HG03066 (cell line): ENCODE data around the gene EPDR1.

Experiments
- ATAC-seq: cut with Tn5 transposase; IDR thresholded peaks from one replicate; pipeline ENCODE4 v1.9.1; 2021; ENCODE audit warnings: low read depth; ENCODE audit not compliant: unreplicated experiment

The EPDR1 gene

DNA sequence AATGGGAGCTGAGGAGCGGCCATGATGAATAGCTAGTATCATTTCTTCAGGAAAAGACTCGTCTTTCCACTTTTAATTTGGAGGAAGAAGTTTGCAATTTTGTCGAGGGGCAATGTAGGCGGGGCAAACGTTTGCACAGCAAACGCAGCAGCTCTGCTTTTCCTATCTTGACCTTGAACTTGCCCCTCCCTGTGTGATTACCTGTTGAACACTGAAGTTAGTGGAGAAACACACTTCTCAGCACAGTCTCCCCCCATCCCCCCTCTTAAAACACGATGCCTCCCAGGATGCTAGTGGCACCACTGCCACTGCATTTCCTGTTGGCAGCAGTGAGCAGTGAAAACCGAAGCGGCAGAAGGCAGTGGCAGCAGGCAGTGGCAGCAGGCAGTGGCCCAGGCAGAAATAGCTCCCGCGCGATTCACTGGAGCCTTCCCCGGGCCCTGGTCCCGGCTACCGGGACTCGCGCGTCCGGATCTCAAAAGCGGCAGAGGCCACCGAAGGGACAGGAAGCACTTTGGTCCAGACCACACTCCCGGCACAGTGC is at the start of gene EPDR1:
Gene EPDR1, plus strand, starts transcription at position 336 of the 544 bp plus-strand sequence. CDS start 300 bp downstream, outside the sequence.
- ATAC-seq: peak; percentile 35

- ATAC-seq: no peak
Observed at GRCh38 chr7:37882086-37882485, 38.4 kb upstream of the EPDR1 start.

DNA sequence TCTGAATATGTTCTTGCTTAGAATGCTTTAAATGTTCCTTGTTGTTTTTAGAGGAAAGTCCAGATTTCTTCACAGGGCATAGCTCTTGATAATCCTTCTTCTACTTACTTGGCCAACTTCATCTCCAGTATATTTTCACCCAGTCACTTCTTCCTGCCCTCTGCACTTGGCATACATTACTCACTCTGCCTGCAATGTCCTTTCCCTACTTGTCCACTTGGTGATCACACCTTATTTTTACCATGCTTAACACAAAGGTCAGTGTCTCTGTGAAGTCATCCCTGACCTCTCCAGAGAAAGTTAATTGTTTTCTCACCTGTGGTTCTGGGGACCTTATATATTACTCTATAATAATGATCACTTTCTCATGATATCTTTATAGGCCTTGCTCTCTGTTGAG is 27.1 kb upstream of the EPDR1 start:
- no peak for ATAC-seq

DNA sequence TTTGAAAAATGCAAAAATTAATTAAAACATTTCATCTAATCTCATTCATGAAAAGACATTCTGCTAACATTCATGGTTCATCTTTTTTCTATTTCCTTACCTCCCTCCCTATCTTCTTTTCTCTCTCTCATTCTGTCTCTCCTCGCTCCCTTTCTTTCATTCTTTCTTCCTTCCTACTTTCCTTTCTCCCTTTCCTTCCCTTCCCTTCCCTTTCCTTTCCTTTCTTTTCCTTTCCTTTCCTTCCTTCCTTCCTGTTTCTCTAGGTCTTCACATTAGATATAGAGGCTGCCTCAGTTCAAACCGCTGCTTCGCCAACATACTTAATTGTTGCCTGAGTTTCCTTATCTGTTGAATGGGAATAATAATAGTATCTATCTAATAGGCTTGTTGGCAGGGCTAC is 25.8 kb upstream of the EPDR1 start:
- no peak for ATAC-seq

- ATAC-seq: no peak
Observed at GRCh38 chr7:37899712-37900247, 20.7 kb upstream of the EPDR1 start.

GRCh38 chr7:37901236-37901827 is 19.1 kb upstream of the EPDR1 start:
- ATAC-seq: no peak

DNA sequence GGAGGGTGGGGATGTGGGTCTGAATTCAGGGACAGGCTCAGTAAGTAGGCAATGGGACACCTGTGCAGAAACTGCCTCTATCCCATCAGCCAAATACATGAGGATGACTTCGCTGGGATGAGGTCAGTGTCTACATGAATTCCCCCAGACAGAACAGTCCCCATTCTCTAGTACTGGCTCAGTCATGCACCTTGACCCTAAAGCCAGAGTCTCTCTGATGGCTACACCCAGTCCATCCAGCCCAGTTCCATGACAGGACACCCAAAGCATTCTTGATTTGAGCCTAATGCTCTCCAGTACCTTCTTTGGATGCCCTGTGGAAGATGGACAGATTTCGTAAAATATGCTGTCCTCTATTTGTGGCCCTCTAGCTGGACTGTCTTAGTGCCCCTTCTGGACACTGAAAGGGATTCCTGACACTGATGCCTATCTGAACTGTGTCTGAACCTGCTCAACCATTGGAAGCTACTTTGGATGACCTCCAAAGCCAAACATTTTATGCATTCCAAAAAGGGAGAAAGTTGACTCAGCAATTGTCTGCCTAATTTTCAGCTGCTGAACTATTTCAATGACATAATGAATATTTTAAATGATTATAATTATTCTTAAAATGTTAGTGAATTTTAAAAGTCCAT is 18.4 kb upstream of the EPDR1 start:
- no peak for ATAC-seq

DNA sequence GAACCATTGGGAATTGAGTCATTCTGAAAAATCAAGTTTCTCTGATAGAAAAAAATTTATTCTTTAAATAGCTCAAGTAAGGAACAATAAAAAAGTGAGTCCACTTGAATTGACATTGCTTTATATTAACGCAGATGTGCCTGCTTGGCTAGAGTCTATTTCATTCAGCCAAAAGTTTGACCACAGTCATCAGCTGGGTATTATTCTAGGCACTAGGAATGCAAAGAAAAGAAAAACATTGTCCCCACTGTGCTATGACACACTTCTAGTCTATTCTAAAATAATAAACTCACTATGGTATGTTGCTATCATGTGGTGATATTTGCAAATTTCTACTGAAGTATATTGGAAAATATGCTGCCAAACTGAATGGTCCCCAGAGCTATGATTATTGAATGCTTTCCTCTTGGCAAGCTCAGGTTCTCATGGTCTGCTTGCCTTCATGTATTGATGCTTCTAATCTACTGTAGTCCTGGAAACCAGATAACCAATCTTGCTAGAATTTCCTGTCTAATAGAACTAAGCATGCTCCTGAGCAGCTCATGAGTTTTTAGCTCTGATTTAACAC is 12.1 kb upstream of the EPDR1 start:
- ATAC-seq: no peak

DNA sequence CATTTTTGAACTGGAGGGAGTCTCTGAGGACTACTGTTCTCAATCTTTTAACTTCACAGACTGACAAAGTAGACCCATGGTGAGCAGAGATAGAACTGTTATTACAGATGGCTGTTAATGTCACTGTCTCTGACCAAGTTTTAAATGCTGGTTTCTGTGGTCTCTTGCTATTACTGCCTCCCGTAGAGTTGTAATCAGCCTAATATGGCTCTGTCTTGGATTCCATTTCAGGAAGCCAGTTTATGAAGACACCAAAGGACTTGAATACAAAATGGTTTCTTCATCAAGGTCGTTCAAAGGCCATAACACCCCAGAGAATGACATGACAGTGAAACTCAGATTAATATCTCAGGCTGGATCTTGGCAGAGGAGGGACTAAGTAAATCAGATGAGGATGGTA is 7.7 kb upstream of the EPDR1 start:
- ATAC-seq: no peak

DNA sequence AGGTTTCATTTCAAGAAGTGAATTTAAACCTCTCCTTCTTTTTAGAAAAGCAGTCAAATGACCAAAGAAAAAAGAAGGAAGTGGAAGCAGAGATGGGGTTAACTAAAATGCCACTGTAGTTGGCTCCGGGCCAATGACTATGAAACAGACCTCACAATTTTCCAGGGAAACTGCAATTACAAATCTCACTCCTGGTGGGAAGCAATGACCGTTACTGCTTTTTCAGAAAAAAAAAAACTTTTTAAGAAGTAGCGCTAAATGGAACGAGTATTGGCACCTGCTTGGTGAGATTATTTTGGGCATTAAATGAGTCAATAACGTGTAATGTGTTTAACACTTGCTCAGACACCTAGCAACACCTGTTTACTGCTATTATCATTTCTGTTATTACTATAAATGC is 5.0 kb upstream of the EPDR1 start:
- no peak for ATAC-seq

DNA sequence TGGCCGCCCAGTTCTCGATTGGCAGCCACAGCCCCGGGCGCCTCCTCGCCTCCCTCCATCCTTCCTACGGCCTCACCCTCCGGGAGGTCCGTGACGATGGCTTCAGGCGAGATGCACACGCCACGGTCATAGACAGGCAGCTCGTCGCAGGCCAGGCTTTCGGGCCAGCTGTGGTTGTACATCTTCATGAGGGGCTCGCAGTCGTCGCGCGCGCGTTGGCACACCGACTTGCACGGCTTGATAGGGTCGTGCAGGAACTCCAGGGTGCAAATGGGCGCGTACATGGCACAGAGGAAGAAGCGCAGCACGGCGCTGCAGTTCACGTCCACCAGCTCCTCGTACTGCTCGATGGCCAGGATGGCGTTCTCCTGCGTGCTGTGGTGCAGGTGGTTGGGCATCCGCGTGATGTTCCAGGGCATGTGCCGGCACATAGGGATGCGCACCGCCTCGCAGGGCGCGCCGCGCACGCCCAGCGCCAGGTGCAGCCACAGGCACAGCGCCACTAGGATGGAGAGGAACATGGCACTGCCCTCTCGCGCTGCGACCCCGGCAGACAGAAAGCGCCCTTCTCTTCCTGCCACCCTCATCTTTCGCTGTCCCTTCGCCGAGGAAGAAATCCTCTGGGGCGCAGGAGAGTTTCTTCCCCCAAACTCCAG is 4.3 kb upstream of the EPDR1 start:
- ATAC-seq: no peak

- ATAC-seq: peak; percentile 37
Observed at GRCh38 chr7:37916673-37917660, 3.5 kb upstream of the EPDR1 start, which contains the start of gene SFRP4. Gene SFRP4 (minus strand): TSS chr7:37916817. CDS start chr7:37916537, 280 bp downstream.

- ATAC-seq: no peak
Observed at GRCh38 chr7:37918526-37918925, 1.9 kb upstream of the EPDR1 start.

DNA sequence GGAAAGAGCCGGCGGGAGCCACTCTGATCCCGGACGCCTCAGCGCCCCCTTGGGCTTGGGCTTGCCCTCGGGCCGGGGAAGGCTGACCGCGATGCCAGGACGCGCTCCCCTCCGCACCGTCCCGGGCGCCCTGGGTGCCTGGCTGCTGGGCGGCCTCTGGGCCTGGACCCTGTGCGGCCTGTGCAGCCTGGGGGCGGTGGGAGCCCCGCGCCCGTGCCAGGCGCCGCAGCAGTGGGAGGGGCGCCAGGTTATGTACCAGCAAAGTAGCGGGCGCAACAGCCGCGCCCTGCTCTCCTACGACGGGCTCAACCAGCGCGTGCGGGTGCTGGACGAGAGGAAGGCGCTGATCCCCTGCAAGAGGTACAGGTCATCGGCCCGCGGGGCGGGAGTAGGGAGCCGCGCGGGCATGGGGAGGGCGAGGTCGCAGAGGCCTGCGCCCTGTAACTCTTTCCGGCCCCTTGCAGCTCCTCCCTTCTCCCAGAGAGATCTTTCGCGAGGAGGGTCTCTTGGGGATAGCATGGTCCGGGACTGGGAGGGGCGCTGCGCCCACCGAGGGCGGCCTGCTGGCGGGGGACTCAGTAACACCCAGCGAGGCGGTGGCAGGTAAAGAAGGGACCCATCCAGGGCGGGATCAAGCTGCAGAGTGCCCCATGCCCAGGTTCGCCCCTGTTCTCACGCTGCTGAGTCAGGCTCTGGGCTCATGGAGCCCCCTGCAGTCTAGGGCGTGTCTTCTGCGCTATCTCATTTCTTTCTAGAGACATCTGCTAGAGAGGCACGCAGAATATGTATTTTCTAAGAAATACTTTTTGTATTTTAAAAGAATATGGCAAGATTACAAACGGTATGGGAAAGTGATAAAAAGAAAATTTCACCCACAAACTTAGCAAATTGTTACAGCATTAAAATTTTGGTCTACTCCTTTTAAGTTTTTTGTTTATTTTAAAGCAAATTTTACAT is 687 bp downstream of the EPDR1 start:
- peak; percentile 43 for ATAC-seq

- ATAC-seq: no peak
Observed at GRCh38 chr7:37921876-37922275, 1.4 kb downstream of the EPDR1 start.

- ATAC-seq: no peak
Observed at GRCh38 chr7:37923996-37924395, 3.6 kb downstream of the EPDR1 start.

DNA sequence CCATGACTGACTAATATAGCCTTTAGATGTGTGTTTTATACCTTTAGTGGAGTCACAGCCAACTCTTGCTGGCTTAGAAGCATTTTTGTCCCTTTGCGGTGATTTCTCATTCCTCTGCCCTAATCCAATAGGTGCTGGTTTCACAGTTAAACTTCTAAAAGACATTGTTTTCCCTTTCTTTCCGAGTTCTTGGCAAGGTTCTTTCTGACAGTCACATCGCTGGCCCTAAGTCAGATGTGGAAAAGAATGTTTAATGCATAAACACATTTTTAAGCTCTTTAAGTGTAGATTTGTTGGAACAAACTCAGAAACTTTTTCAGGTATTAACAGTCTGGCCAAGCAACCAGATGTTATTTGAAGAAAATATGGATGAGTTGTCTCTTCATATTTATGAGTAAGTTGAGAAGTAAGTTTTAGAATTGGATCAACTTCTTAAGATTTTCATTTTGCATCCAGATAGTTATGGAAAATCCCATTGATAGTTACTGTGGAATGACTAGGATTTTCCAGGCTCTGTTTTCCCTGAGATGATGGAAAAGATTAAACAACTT is 4.1 kb downstream of the EPDR1 start:
- ATAC-seq: no peak

DNA sequence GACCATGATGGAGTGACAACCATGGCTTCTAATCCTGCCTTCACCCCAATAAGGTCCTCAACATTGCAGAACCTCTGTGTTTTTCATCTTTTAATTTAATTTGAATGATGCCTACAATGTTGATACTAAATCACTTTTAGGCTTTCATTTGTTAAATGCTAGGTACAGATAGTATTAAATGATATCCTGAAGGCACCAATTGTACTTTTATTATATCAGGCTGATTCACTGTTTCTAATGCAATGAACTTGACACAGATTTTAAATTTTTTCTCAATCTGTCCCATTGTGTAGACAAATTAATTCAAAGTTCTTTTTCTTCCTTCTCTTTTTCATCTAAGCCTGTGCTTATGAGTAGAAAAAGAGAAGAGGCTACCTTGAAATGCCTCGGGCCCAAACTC is 5.2 kb downstream of the EPDR1 start:
- ATAC-seq: no peak
